Fibroblast of the aortic adventitia (primary cell): Measurements from ENCODE around the gene RPL14. TPM values are rescaled to one million over a fixed set of nuclear protein-coding genes. Genes with fewer than 3 reads are reported as not detected.

Source experiments
- DNase-seq: peaks from one replicate; pipeline ENCODE4 v3.0.0-alpha.2; 2010; ENCODE audit warnings: low read depth
- H3K4me3 ChIP-seq: 2 replicates; pipeline ENCODE4 v1.5.1; 2011; ENCODE audit warnings: low read depth, mild to moderate bottlenecking, control low read depth, low read length, moderate library complexity
- CTCF ChIP-seq: IDR thresholded peaks from 2 replicates; pipeline ENCODE4 v1.5.1; 2011; ENCODE audit warnings: mild to moderate bottlenecking, low read length, control low read depth, inconsistent platforms; ENCODE audit not compliant: insufficient read depth
- total RNA-seq: library from RNA; depleted of rRNA; stranded (reverse); fragments of >200 nt; gene quantifications from 2 replicates; pipeline ENCODE4 v1.2.3, GENCODE V29; 2012; ENCODE audit warnings: low replicate concordance

RPL14 gene
- total RNA-seq, 1 donor, result 722 TPM

DNA sequence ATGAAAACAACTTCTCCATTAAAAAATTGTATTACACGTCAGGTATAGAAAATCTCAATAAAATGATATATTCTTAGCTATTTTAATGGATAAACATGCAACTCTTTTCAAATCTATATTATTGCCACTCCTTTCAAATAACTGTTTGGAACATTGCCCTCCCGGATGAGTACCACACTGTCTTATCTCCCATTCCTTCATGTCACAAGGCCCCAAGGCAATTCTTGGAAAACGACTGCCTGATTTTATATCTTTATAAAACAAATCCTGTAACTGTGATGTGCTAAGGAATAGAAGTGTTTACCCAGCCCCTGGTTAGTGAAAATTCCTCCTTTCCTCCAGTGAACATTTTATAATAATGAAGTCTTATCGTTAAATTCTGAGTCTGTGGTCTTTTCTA lies 13.6 kb downstream of the RPL14 start:
- no peak for TF ChIP-seq CTCF
- DNase-seq, result no peak
- H3K4me3 ChIP-seq, result no peak overlapping the region

GRCh38 chr3:40476478-40477470 lies 19.6 kb downstream of the RPL14 start, which contains the start of gene ZNF619:
TSS of gene ZNF619 (plus strand) at chr3:40477122. CDS start at chr3:40477980, 858 bp downstream.
- peak within 1 kb of the TSS; percentile 88 for H3K4me3 ChIP-seq
- no peak for TF ChIP-seq CTCF
- peak; percentile 82 for DNase-seq

DNA sequence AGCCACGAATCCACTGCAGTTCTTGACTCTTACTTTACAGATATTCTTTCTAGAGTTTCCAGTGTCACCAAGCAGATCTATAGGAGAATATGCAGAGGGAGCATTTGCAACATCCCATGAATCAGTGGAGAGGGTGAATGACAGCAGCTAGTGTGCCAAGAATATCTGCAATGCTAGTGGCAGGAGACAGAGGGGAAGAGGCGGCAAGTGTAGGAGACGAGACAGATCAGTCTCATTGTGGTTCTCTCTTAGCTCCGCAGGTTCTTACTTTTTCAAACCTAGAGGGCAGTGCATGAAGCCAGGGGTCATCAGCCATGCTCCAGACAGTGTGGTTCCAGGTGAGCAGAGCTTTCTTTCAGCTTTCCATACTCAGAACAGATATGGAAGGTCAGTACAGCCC lies 20.5 kb downstream of the RPL14 start:
- TF ChIP-seq CTCF, result no peak
- no peak for DNase-seq
- H3K4me3 ChIP-seq, result peak overlapping the region; percentile 88

DNA sequence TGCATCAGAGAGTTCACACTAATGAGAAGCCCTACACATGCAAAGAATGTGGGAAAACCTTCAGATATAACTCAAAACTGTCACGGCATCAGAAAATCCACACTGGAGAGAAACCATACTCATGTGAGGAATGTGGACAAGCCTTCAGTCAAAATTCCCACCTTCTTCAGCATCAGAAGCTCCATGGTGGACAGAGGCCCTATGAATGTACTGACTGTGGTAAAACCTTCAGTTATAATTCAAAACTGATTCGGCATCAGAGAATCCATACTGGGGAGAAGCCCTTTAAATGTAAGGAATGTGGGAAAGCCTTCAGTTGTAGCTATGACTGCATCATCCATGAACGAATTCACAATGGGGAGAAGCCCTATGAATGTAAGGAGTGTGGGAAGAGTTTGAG lies 30.0 kb downstream of the RPL14 start:
- DNase-seq, result no peak
- TF ChIP-seq CTCF, result no peak
- H3K4me3 ChIP-seq, result no peak overlapping the region

DNA sequence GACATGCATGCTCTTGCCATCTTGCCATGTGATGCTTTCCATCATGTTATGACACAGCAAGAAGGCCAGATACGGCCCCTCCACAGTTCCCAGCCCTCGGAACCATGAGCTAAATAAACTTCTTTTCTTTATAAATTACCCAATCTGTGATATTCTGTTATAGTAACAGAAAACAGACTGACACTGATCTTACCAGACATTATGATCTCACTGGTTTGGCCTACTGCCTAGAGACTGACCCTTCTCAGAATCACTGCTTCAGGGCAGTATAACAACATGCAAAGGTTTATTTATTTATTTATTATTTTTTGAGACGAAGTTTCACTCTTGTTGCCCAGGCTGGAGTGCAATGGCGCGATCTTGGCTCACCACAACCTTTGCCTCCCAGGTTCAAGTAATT lies 33.8 kb downstream of the RPL14 start:
- H3K4me3 ChIP-seq, result no peak overlapping the region
- TF ChIP-seq CTCF, result no peak
- no peak for DNase-seq

DNA sequence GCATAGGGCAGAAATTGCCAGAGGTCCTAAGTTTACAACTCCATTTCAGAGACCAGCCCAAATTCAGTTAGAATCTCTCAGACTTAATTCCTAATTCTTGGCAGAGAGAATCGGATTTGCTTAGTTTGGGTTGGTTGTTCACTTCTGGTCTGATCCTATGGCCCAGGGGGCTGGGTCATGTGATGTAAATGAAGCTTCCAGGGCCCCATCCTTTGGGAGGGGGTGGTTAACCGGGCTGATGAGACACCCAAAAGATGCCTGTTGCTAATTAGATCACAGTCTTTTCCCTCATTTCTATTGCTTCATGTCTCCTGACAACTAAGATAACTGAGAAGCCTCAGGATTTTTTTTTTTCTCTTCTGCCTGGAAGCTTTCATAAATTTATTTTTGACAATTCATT lies 37.6 kb downstream of the RPL14 start:
- no peak for DNase-seq
- TF ChIP-seq CTCF, result no peak

DNA sequence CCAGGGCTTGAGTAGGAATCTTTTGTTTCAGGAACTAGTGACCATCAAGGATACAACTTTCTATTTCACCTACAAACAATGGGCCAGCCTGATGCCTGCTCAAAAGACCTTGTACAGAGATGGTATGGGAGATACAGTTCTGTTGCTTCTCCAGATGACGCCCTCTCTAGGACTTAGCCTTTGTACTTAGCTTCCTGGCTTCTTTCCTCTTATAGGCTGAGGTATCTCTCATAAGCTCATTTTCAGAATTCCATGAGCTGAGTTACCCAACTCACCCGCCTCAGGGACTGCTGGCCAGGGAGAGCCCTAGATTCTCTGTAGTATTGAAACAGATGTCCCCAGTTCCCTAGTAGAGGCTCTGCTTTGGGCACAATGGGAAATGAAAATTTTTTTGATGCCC lies 40.1 kb downstream of the RPL14 start:
- H3K4me3 ChIP-seq, result no peak overlapping the region
- no peak for TF ChIP-seq CTCF
- no peak for DNase-seq

More for the DNA sequence above, 37.6 kb downstream of the RPL14 start:
- H3K4me3 ChIP-seq, result no peak overlapping the region
